ENCODE measurements around the gene EHD4. TPM values are rescaled to one million over a fixed set of nuclear protein-coding genes. Genes with fewer than 3 reads are reported as not detected.

The EHD4 gene
- total RNA-seq, 1 donor from 2014 or later = 24.6 TPM

- Histone ChIP-seq H3K9me3 (no peaks in the 10 kb centered on the region), H3K27ac (no peak overlapping the region), H3K4me1 (no peaks in the 10 kb centered on the region), H3K36me3 (no peaks in the 10 kb centered on the region), H3K4me3 (no peak overlapping the region), H3K27me3 (no peaks in the 10 kb centered on the region)
- intact Hi-C loops (cut with DNase I) = loop anchor here (5.0 kb wide), 1 partner anchor 62 kb away; no protein-coding TSS in a partner anchor
- TF ChIP-seq POLR2AphosphoS5 (IDR thresholded peaks at IDR 0.05; ENCODE audit: insufficient read depth in 1 of 2, low read depth in 1 of 2) = no peak
- no peak for TF ChIP-seq POLR2A (IDR thresholded peaks at IDR 0.05)
- no peak for TF ChIP-seq CTCF (IDR thresholded peaks at IDR 0.05)
- DNase-seq (ENCODE audit: extremely low spot score in 2 of 2) = no peak
These were observed 18.3 kb upstream of the EHD4 start for GRCh38 chr15:41990691-41991090.

- no peaks in the 10 kb centered on the region for H3K36me3 ChIP-seq
- H3K27me3 ChIP-seq = no peaks in the 10 kb centered on the region
- H3K4me1 ChIP-seq = no peaks in the 10 kb centered on the region
- intact Hi-C loops (cut with DNase I) = loop anchor here (5.0 kb wide), 1 partner anchor 62 kb away; no protein-coding TSS in a partner anchor
- no peak for DNase-seq (ENCODE audit: extremely low spot score in 2 of 2)
- H3K4me3 ChIP-seq = no peak overlapping the region
- H3K27ac ChIP-seq = no peak overlapping the region
- no peaks in the 10 kb centered on the region for H3K9me3 ChIP-seq
- TF ChIP-seq POLR2A (IDR thresholded peaks at IDR 0.05) (no peak), POLR2AphosphoS5 (IDR thresholded peaks at IDR 0.05; ENCODE audit: insufficient read depth in 1 of 2, low read depth in 1 of 2) (no peak), CTCF (IDR thresholded peaks at IDR 0.05) (no peak)
These were observed 17.9 kb upstream of the EHD4 start for GRCh38 chr15:41990243-41990605.

GRCh38 chr15:41989573-41990242 lies 17.4 kb upstream of the EHD4 start:
- H3K9me3 ChIP-seq = no peaks in the 10 kb centered on the region
- no peak for DNase-seq (ENCODE audit: extremely low spot score in 2 of 2)
- no peaks in the 10 kb centered on the region for H3K4me1 ChIP-seq
- H3K36me3 ChIP-seq = no peaks in the 10 kb centered on the region
- H3K27ac ChIP-seq = no peak overlapping the region
- no peak overlapping the region for H3K4me3 ChIP-seq
- TF ChIP-seq POLR2A (IDR thresholded peaks at IDR 0.05) = no peak
- TF ChIP-seq CTCF (IDR thresholded peaks at IDR 0.05) = peak; percentile 73 to 93 (median 91)
- intact Hi-C loops (cut with DNase I) = loop anchor here (5.0 kb wide), 1 partner anchor 63 kb away; no protein-coding TSS in a partner anchor
- no peaks in the 10 kb centered on the region for H3K27me3 ChIP-seq

- no peak overlapping the region for H3K4me3 ChIP-seq
- H3K4me1 ChIP-seq = no peaks in the 10 kb centered on the region
- TF ChIP-seq POLR2A (IDR thresholded peaks at IDR 0.05) = no peak
- TF ChIP-seq CTCF (IDR thresholded peaks at IDR 0.05) = no peak
- no peak for TF ChIP-seq POLR2AphosphoS5 (IDR thresholded peaks at IDR 0.05; ENCODE audit: insufficient read depth in 1 of 2, low read depth in 1 of 2)
- no peak for DNase-seq (ENCODE audit: extremely low spot score in 2 of 2)
- H3K36me3 ChIP-seq = no peaks in the 10 kb centered on the region
- intact Hi-C loops (cut with DNase I) = no loop called here
- no peaks in the 10 kb centered on the region for H3K27me3 ChIP-seq
- H3K27ac ChIP-seq = no peak overlapping the region
- H3K9me3 ChIP-seq = no peaks in the 10 kb centered on the region
These were observed 16.7 kb upstream of the EHD4 start for GRCh38 chr15:41988896-41989572.

- Histone ChIP-seq H3K27me3 (no peaks in the 10 kb centered on the region), H3K4me1 (no peaks in the 10 kb centered on the region), H3K36me3 (no peaks in the 10 kb centered on the region), H3K27ac (no peak overlapping the region), H3K4me3 (no peak overlapping the region), H3K9me3 (no peaks in the 10 kb centered on the region)
- TF ChIP-seq CTCF (IDR thresholded peaks at IDR 0.05) (no peak), POLR2AphosphoS5 (IDR thresholded peaks at IDR 0.05; ENCODE audit: insufficient read depth in 1 of 2, low read depth in 1 of 2) (no peak), POLR2A (IDR thresholded peaks at IDR 0.05) (no peak)
- DNase-seq (ENCODE audit: extremely low spot score in 2 of 2) = no peak
- intact Hi-C loops (cut with DNase I) = no loop called here
These were observed 15.5 kb upstream of the EHD4 start for GRCh38 chr15:41987925-41988275.

Measured in vagina (tissue), 2 donors.